COLO829 (cell line): ENCODE results near the gene SELENOW.

ENCODE experiments used
- DNase-seq: peaks from one replicate; pipeline ENCODE4 v3.0.0; 2012; ENCODE audit warnings: low spot score

Gene SELENOW

DNA sequence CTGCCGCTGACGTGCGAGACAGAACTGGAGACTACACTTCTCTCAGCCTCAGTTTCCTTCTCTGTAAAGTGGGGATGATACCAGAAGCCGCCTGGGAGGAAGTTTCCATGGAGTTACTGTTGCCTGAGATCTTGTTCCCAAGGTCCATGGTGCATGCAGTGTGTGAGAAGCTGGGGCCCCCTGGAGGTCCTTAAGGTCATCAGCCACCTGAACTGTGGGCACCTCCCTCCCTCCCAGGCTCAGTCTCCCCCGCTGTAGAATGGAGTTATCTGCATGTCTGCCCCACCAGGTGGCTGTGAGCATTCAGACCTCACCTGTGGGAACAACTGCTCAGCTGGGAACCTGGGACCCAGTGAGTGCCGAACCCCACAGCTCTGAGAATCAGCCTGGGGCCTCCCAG, 45.9 kb downstream of the SELENOW start:
- DNase-seq = no peak

- DNase-seq = no peak
Observed at GRCh38 chr19:47826800-47827199, 48.3 kb downstream of the SELENOW start.

- no peak for DNase-seq
Observed at GRCh38 chr19:47832723-47833122, 54.2 kb downstream of the SELENOW start.
